Gastrocnemius medialis (tissue), 4 donors: ENCODE results near the gene DNAJB13. TPM values are rescaled to one million over a fixed set of nuclear protein-coding genes. Genes with fewer than 3 reads are reported as not detected.

Experiments used
- ATAC-seq, 2 donors: fragments of 150-250 bp; one replicate each; pipeline ENCODE4 v1.9.1; 2016
- DNase-seq, 2 donors: peaks; one replicate each; pipeline ENCODE4 v3.0.0-alpha.2; 2019
- H3K27ac ChIP-seq, 4 donors: fragments of 200-600 bp; sonication (generic); 1 replicate in 1 of 4; 2 replicates in 3 of 4; pipeline ENCODE4 v1.5.1; 2016 to 2018; ENCODE audit warnings: mild to moderate bottlenecking in 2 of 4, moderate library complexity in 1 of 4
- H3K27me3 ChIP-seq, 3 donors: fragments of 200-600 bp; sonication (generic) in 2 of 3; 1 replicate in 1 of 3; 2 replicates in 2 of 3; pipeline versions ENCODE4 v1.5.1 to v1.6.0; 2016 to 2019; ENCODE audit warnings: mild to moderate bottlenecking in 1 of 3, moderate library complexity in 1 of 3
- H3K36me3 ChIP-seq, 2 donors: fragments of 200-600 bp; sonication (generic) in 1 of 2; one replicate each; pipeline ENCODE4 v1.5.1; 2017 to 2018
- H3K4me1 ChIP-seq, 2 donors: fragments of 200-600 bp; sonication (generic) in 1 of 2; one replicate each; pipeline ENCODE4 v1.5.1; 2016 to 2017; ENCODE audit warnings: mild to moderate bottlenecking in 2 of 2
- H3K4me3 ChIP-seq, 4 donors: fragments of 200-600 bp; sonication (generic) in 3 of 4; 1 replicate in 1 of 4; 2 replicates in 3 of 4; pipeline ENCODE4 v1.5.1; 2016 to 2019; ENCODE audit warnings: mild to moderate bottlenecking in 2 of 4
- H3K9me3 ChIP-seq, 3 donors: fragments of 200-600 bp; sonication (generic) in 2 of 3; 1 replicate in 1 of 3; 2 replicates in 2 of 3; pipeline ENCODE4 v1.5.1; 2016 to 2019
- POLR2A ChIP-seq, 2 donors: fragments of 450-650 bp; IDR thresholded peaks; one replicate each; pipeline ENCODE4 v1.6.1; 2017; ENCODE audit warnings: antibody characterized with exemption in 2 of 2, mild to moderate bottlenecking in 2 of 2, moderate library complexity in 2 of 2
- in situ Hi-C, 4 donors: fragments of 200-750 bp; cut with MboI; loops; one replicate each; pipeline versions ENCODE4 v1.15.0 to v1.8.0; 2017; ENCODE audit warnings: low sequenced_read_pairs in 4 of 4
- intact Hi-C: fragments of 100-400 bp; cut with DNase I; formaldehyde crosslinking; loops from one replicate; pipeline ENCODE4 v1.15.1; 2023; ENCODE audit warnings: low total_unique reads
- total RNA-seq, 4 donors: library from RNA; depleted of rRNA; stranded (reverse); fragments of >200 nt; gene quantifications; one replicate each; pipeline versions ENCODE4 v1.1.0 to v1.2.3, GENCODE V29; 2016
- TF ChIP-seq, protein P1 (sequence below), 5 experiments: fragments of 450-650 bp in 3 of 5; fragments of 200-600 bp in 2 of 5; sonication (generic) in 2 of 5; IDR thresholded peaks in 4 of 5; conservative IDR thresholded peaks in 1 of 5; 1 replicate in 4 of 5; 2 replicates in 1 of 5; pipeline ENCODE4 v1.5.1; 2016 to 2019; ENCODE audit warnings: antibody characterized with exemption in 5 of 5, mild to moderate bottlenecking in 3 of 5, moderate library complexity in 3 of 5

DNAJB13 gene
- total RNA-seq, 4 donors from 2014 or later: not detected

DNA sequence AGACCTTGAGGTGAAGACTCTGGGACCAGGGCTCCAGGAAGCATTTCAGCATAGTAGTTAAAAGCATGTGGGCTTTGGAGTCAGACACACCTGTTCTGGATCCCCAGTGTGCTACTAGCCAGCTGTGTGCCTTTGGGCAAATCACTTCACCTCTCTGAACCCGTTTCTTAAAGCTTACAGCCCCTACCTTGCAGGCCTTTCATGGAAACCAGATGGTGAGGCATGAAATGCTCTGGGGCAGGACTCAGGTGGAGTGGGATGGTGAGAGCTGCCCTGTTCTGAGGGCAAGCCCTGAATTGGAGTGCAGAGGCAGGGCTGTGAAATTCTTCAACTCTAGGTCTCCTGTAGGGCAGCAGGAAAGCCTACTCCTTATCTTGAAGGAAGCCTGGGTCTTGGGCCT is 21.4 kb downstream of the DNAJB13 start:
- Histone ChIP-seq H3K27ac (no peak overlapping the region), H3K27me3 (no peaks in the 10 kb centered on the region), H3K9me3 (no peaks in the 10 kb centered on the region), H3K4me1 (no peaks in the 10 kb centered on the region), H3K4me3 (no peak overlapping the region), H3K36me3 (peaks cover 0 to 30% of the 10 kb centered on the region in 2 donors)
- ATAC-seq: no peak
- in situ Hi-C loops: loop anchor here in 1 of 4 donors (5.0 kb wide), 1 partner anchor 115 kb away; no protein-coding TSS in a partner anchor
- intact Hi-C loops: no loop called here
- TF ChIP-seq POLR2A (IDR thresholded peaks at IDR 0.05): no peak
- TF ChIP-seq, protein P1, sequence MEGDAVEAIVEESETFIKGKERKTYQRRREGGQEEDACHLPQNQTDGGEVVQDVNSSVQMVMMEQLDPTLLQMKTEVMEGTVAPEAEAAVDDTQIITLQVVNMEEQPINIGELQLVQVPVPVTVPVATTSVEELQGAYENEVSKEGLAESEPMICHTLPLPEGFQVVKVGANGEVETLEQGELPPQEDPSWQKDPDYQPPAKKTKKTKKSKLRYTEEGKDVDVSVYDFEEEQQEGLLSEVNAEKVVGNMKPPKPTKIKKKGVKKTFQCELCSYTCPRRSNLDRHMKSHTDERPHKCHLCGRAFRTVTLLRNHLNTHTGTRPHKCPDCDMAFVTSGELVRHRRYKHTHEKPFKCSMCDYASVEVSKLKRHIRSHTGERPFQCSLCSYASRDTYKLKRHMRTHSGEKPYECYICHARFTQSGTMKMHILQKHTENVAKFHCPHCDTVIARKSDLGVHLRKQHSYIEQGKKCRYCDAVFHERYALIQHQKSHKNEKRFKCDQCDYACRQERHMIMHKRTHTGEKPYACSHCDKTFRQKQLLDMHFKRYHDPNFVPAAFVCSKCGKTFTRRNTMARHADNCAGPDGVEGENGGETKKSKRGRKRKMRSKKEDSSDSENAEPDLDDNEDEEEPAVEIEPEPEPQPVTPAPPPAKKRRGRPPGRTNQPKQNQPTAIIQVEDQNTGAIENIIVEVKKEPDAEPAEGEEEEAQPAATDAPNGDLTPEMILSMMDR (IDR thresholded peaks at IDR 0.05 in 4 of 5, conservative IDR thresholded peaks at IDR 0.05 in 1 of 5): no peak
- DNase-seq: no peak

DNA sequence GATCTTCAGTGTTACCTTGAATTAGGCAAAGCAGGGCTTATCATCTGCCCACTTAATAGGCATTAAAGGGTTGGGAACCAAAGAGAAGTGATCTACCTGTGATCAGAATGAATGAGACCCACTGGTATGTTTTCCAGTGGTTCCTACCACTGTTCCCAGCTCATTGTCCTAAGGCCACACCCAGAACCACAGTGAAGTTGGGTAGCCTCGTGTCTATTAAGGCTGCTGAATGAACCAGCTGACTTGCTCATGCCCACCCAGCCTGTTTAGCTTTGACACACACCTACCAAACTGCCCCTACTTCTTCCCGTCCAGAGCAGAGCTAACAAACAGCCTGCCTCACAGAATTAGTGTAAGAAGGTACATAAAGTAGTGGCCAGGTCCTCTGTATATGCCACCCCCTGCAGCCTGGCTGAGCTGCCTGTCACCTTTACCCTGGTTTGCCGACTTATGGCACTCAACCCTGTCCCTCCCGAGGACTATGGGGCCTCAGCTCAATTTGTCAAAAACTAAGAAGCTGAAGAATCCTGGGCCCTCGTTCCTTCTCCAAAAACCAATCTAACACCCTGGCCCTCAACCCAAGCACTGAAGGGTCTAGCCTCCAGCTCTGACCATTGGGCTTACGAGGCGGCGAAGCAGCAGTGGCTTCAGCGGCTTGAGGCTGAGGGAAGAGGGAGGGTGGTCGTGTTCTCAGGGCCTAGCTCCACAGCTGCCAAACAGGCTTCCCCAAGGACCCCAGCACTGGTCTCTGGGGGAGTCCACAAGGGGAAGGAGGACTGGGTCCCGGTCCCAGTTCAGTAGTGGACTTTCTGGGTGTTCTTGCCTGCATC is 22.0 kb downstream of the DNAJB13 start:
- H3K9me3 ChIP-seq: no peaks in the 10 kb centered on the region
- no peak for TF ChIP-seq POLR2A (IDR thresholded peaks at IDR 0.05)
- TF ChIP-seq, protein P1 (IDR thresholded peaks at IDR 0.05 in 4 of 5, conservative IDR thresholded peaks at IDR 0.05 in 1 of 5): no peak
- intact Hi-C loops (no loop called here), in situ Hi-C loops (loop anchor here in 1 of 4 donors (5.0 kb wide), 1 partner anchor 114 kb away; no protein-coding TSS in a partner anchor)
- peak overlapping the region in 1 of 4 donors; percentile 14 for H3K27ac ChIP-seq
- DNase-seq (no peak), ATAC-seq (no peak)
- no peaks in the 10 kb centered on the region for H3K4me1 ChIP-seq
- no peaks in the 10 kb centered on the region for H3K27me3 ChIP-seq
- H3K36me3 ChIP-seq: peaks cover 0 to 37% of the 10 kb centered on the region in 2 donors
- H3K4me3 ChIP-seq: no peak overlapping the region

DNA sequence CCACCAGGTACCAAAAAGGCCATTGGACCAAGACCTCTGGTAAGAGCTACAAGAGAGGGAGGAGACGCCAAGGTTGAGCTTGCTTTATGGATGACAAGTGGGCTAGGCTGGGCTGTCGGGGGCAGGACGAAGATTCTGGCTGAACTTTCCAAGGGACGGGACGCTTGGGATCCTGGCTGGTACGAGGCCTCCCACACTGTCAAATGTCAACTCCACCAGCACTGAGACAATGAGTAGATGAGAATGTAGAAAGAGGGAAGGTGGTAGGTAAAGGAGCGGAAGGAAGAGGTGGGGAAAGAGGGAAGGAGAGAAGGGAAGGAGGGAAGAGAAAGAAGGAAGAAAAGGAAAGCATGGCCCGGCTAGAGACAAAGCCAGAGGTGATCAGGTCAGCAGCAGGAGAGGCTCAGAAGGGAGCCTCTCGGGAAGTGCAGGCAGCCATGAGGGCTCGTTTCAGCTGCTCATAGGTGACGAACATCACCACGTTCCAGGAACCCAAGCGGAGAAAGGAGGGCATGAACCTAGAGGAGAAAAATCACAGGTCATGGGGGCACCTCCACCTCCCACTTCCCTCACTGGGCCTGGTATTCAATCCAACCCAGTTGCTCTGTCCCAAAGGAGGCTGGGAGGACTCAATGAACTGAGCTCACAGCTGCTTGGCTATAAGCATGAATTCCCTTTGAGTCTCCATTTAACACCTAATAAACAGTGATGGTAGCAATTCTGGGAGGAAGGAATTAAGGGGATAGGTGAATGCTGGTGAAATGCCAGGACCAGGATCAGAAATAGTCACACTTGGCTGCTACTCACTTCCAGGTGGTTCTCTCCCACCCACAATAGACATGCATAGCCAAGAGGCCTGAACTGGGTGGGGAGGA is 24.0 kb downstream of the DNAJB13 start:
- intact Hi-C loops: no loop called here
- in situ Hi-C loops: loop anchor here in 1 of 4 donors (5.0 kb wide), 1 partner anchor 112 kb away; no protein-coding TSS in a partner anchor
- no peak overlapping the region for H3K27ac ChIP-seq
- H3K27me3 ChIP-seq: no peaks in the 10 kb centered on the region
- H3K4me3 ChIP-seq: no peak overlapping the region
- H3K4me1 ChIP-seq: no peaks in the 10 kb centered on the region
- peaks cover 0 to 56% of the 10 kb centered on the region in 2 donors for H3K36me3 ChIP-seq
- DNase-seq: no peak
- H3K9me3 ChIP-seq: no peaks in the 10 kb centered on the region
- no peak for ATAC-seq
- TF ChIP-seq, protein P1 (IDR thresholded peaks at IDR 0.05 in 4 of 5, conservative IDR thresholded peaks at IDR 0.05 in 1 of 5): no peak
- TF ChIP-seq POLR2A (IDR thresholded peaks at IDR 0.05): no peak

DNA sequence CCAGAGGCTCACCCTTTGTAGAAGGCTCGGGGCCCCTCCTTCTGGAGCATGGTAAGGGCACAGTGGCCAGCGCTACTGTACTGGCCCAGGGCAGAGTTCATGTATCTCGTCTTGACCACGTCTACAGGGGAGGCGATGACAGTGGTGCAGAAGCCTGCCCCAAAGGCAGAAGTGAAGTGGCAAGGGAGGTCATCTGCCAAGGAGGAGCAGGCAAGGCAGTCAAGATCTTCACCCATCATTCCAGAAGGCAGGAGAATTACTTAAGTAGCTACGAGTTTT is 24.6 kb downstream of the DNAJB13 start:
- Histone ChIP-seq H3K27ac (no peak overlapping the region), H3K4me1 (peaks cover 0 to 5% of the 10 kb centered on the region in 2 donors), H3K4me3 (no peak overlapping the region), H3K36me3 (peaks cover 0 to 58% of the 10 kb centered on the region in 2 donors), H3K27me3 (no peaks in the 10 kb centered on the region), H3K9me3 (no peaks in the 10 kb centered on the region)
- TF ChIP-seq, protein P1 (IDR thresholded peaks at IDR 0.05 in 4 of 5, conservative IDR thresholded peaks at IDR 0.05 in 1 of 5): no peak
- TF ChIP-seq POLR2A (IDR thresholded peaks at IDR 0.05): no peak
- DNase-seq (no peak), ATAC-seq (no peak)
- intact Hi-C loops (no loop called here), in situ Hi-C loops (no loop called here)
